Endometrial microvascular endothelial cells (primary cell): Measurements from ENCODE around the gene TGFBR3. TPM values are rescaled to one million over a fixed set of nuclear protein-coding genes. Genes with fewer than 3 reads are reported as not detected.

Experiments
- in situ Hi-C: cut with HindIII; loops from 2 replicates; pipeline ENCODE4 v1.10.0; 2017; ENCODE audit warnings: low sequenced_read_pairs, low pct_unique_long_range_greater_than_20kb; ENCODE audit errors: inconsistent ontology term
- total RNA-seq: library from RNA; depleted of rRNA; stranded (reverse); fragments of >200 nt; gene quantifications from one replicate; pipeline ENCODE4 v1.2.3, GENCODE V29; 2015; ENCODE audit errors: inconsistent ontology term

The TGFBR3 gene
- total RNA-seq, 1 donor from 2014 or later, result 17.8 TPM

GRCh38 chr1:91752324-91752723 lies 133.6 kb downstream of the TGFBR3 start:
- in situ Hi-C loops, result no loop called here

- in situ Hi-C loops, result no loop called here
These were observed 134.7 kb downstream of the TGFBR3 start for GRCh38 chr1:91751275-91751674.

GRCh38 chr1:91750398-91750996 lies 135.5 kb downstream of the TGFBR3 start:
- in situ Hi-C loops, result no loop called here

- in situ Hi-C loops, result no loop called here
These were observed 136.1 kb downstream of the TGFBR3 start for GRCh38 chr1:91749788-91750231.

GRCh38 chr1:91747666-91748065 lies 138.3 kb downstream of the TGFBR3 start:
- in situ Hi-C loops, result no loop called here

- in situ Hi-C loops, result no loop called here
These were observed 139.1 kb downstream of the TGFBR3 start for GRCh38 chr1:91746728-91747338.

GRCh38 chr1:91745640-91746373 lies 140.1 kb downstream of the TGFBR3 start:
- in situ Hi-C loops, result no loop called here

GRCh38 chr1:91744953-91745639 lies 140.9 kb downstream of the TGFBR3 start:
- in situ Hi-C loops, result no loop called here

- in situ Hi-C loops, result no loop called here
These were observed 143.1 kb downstream of the TGFBR3 start for GRCh38 chr1:91742848-91743292.

- in situ Hi-C loops, result no loop called here
These were observed 144.0 kb downstream of the TGFBR3 start for GRCh38 chr1:91741906-91742305.

- in situ Hi-C loops, result no loop called here
These were observed 144.7 kb downstream of the TGFBR3 start for GRCh38 chr1:91741301-91741700.

GRCh38 chr1:91737650-91738049 lies 148.3 kb downstream of the TGFBR3 start:
- in situ Hi-C loops, result no loop called here

- in situ Hi-C loops, result no loop called here
These were observed 149.0 kb downstream of the TGFBR3 start for GRCh38 chr1:91736715-91737615.

GRCh38 chr1:91736146-91736714 lies 149.7 kb downstream of the TGFBR3 start:
- in situ Hi-C loops, result no loop called here

- in situ Hi-C loops, result no loop called here
These were observed 150.6 kb downstream of the TGFBR3 start for GRCh38 chr1:91735266-91735845.

- in situ Hi-C loops, result no loop called here
These were observed 151.2 kb downstream of the TGFBR3 start for GRCh38 chr1:91734761-91735160.

GRCh38 chr1:91733108-91733710 lies 152.7 kb downstream of the TGFBR3 start:
- in situ Hi-C loops, result no loop called here
